Prostate gland (tissue), 2 donors: Measurements from ENCODE around the gene ZNF223. TPM values are rescaled to one million over a fixed set of nuclear protein-coding genes. Genes with fewer than 3 reads are reported as not detected.

Source experiments
- DNase-seq: peaks from one replicate; pipeline ENCODE4 v3.0.0-alpha.2; 2019; ENCODE audit warnings: low spot score
- H3K27ac ChIP-seq, 2 donors: fragments of 200-600 bp; sonication (generic); 2 replicates each; pipeline ENCODE4 v1.5.1; 2017 to 2019
- H3K27me3 ChIP-seq: fragments of 200-600 bp; sonication (generic); replicated peaks from 2 replicates; pipeline ENCODE4 v1.5.1; 2019; ENCODE audit not compliant: insufficient read depth
- H3K36me3 ChIP-seq, 2 donors: fragments of 200-600 bp; sonication (generic); 1 replicate in 1 of 2; 2 replicates in 1 of 2; pipeline versions ENCODE4 v1.5.1 to v1.8.1; 2017 to 2019
- H3K4me1 ChIP-seq: fragments of 200-600 bp; sonication (generic); replicated peaks from 2 replicates; pipeline ENCODE4 v1.5.1; 2019
- H3K4me3 ChIP-seq, 2 donors: fragments of 200-600 bp; sonication (generic); 2 replicates each; pipeline ENCODE4 v1.5.1; 2017 to 2019
- H3K9me3 ChIP-seq: fragments of 200-600 bp; sonication (generic); 2 replicates; pipeline ENCODE4 v1.5.1; 2017
- POLR2A ChIP-seq: fragments of 450-650 bp; IDR thresholded peaks from one replicate; pipeline ENCODE4 v1.6.1; 2016; ENCODE audit warnings: antibody characterized with exemption, mild to moderate bottlenecking
- POLR2AphosphoS5 ChIP-seq: sonication (generic); formaldehyde crosslinking; IDR thresholded peaks from one replicate; pipeline ENCODE4 v1.6.1; 2017; ENCODE audit warnings: antibody characterized with exemption
- WGBS: methylation state at CpG from one replicate; pipeline ENCODE4 v1.1.5; 2018; 5-methylcytosine and 5-hydroxymethylcytosine counted together
- intact Hi-C: fragments of 100-400 bp; cut with DNase I; formaldehyde crosslinking; loops from one replicate; pipeline ENCODE4 v1.14.2; 2022
- total RNA-seq, 2 donors: library from RNA; depleted of rRNA; stranded (reverse); fragments of >200 nt; gene quantifications; one replicate each; pipeline ENCODE4 v1.1.0, GENCODE V29; 2016
- TF ChIP-seq, protein P1 (sequence below), 4 experiments: fragments of 200-600 bp in 2 of 4; fragments of 450-650 bp in 2 of 4; sonication (generic) in 2 of 4; IDR thresholded peaks; 1 replicate in 3 of 4; 2 replicates in 1 of 4; pipeline ENCODE4 v1.5.1; 2016 to 2019; ENCODE audit warnings: antibody characterized with exemption in 4 of 4, mild to moderate bottlenecking in 2 of 4, moderate library complexity in 2 of 4

ZNF223 gene
- total RNA-seq, 2 donors from 2014 or later = 9.1 to 10.6 TPM

DNA sequence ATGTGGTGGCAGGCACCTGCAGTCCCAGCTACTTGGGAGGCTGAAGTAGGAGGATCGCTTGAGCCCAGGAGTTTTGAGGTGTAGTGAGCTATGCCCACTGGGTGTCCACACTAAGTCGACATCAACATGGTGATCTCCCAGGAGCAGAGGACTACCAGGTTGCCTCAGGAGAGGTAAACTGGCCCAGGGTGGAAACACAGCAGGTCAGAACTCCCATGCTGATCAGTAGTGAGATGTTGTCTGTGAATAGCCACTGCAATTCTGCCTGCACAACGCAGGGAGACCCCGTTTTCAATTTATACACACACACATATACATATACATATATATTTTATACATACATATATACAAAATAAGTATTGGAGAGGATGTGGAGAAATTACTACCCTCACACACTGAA, 40.3 kb downstream of the ZNF223 start:
- Histone ChIP-seq H3K27ac (no peak overlapping the region), H3K4me3 (no peak overlapping the region), H3K4me1 (no peaks in the 10 kb centered on the region), H3K27me3 (no peaks in the 10 kb centered on the region), H3K9me3 (no peaks in the 10 kb centered on the region), H3K36me3 (no peaks in the 10 kb centered on the region)
- intact Hi-C loops = loop anchor here (10.0 kb wide), 1 partner anchor 87 kb away; the partner anchor contains the start of gene ZNF230
- TF ChIP-seq, protein P1, sequence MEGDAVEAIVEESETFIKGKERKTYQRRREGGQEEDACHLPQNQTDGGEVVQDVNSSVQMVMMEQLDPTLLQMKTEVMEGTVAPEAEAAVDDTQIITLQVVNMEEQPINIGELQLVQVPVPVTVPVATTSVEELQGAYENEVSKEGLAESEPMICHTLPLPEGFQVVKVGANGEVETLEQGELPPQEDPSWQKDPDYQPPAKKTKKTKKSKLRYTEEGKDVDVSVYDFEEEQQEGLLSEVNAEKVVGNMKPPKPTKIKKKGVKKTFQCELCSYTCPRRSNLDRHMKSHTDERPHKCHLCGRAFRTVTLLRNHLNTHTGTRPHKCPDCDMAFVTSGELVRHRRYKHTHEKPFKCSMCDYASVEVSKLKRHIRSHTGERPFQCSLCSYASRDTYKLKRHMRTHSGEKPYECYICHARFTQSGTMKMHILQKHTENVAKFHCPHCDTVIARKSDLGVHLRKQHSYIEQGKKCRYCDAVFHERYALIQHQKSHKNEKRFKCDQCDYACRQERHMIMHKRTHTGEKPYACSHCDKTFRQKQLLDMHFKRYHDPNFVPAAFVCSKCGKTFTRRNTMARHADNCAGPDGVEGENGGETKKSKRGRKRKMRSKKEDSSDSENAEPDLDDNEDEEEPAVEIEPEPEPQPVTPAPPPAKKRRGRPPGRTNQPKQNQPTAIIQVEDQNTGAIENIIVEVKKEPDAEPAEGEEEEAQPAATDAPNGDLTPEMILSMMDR (IDR thresholded peaks at IDR 0.05) = no peak
- TF ChIP-seq POLR2A (no peak), POLR2AphosphoS5 (no peak)
- 52% methylated on average over 4 of the region's 4 CpGs for WGBS
- DNase-seq = no peak

- WGBS = 0% methylated on average over 50 of the region's 50 CpGs
- H3K4me1 ChIP-seq = no peaks in the 10 kb centered on the region
- H3K27me3 ChIP-seq = no peaks in the 10 kb centered on the region
- H3K27ac ChIP-seq = peak within 1 kb of the TSS; percentile 71 to 72
- DNase-seq = peak; percentile 93
- TF ChIP-seq POLR2AphosphoS5 (peak; percentile 91), POLR2A (no peak)
- no peaks in the 10 kb centered on the region for H3K9me3 ChIP-seq
- intact Hi-C loops = loop anchor here (10.0 kb wide), 1 partner anchor 89 kb away; the partner anchor contains the start of gene ZNF230
- peak within 1 kb of the TSS; percentile 65 to 74 for H3K4me3 ChIP-seq
- no peaks in the 10 kb centered on the region for H3K36me3 ChIP-seq
These were observed 42.3 kb downstream of the ZNF223 start, which contains the start of gene ZNF224 for GRCh38 chr19:44093931-44094765. Gene ZNF224, plus strand, starts transcription at chr19:44094361. Its CDS starts 3,513 bp downstream, at chr19:44097874.

DNA sequence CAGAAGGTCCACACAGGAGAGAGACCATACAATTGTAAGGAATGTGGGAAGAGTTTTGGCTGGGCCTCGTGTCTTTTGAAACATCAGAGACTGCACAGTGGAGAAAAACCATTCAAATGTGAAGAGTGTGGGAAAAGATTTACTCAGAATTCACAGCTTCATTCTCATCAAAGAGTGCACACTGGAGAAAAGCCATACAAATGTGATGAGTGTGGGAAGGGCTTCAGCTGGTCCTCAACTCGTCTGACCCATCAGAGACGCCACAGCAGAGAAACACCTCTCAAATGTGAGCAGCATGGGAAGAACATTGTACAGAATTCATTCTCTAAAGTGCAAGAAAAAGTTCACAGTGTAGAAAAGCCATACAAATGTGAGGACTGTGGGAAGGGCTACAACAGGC, 55.9 kb downstream of the ZNF223 start:
- Histone ChIP-seq H3K4me1 (no peaks in the 10 kb centered on the region), H3K27ac (no peak overlapping the region), H3K27me3 (no peaks in the 10 kb centered on the region), H3K4me3 (no peak overlapping the region), H3K9me3 (no peaks in the 10 kb centered on the region), H3K36me3 (peaks cover 4 to 26% of the 10 kb centered on the region in 2 donors)
- WGBS = 96% methylated on average over 3 of the region's 3 CpGs
- intact Hi-C loops = no loop called here
- no peak for DNase-seq
- no peak for TF ChIP-seq POLR2AphosphoS5
- TF ChIP-seq, protein P1 (IDR thresholded peaks at IDR 0.05) = no peak

GRCh38 chr19:44109458-44109857, 57.6 kb downstream of the ZNF223 start:
- Histone ChIP-seq H3K4me3 (no peak overlapping the region), H3K9me3 (no peaks in the 10 kb centered on the region), H3K27me3 (no peaks in the 10 kb centered on the region), H3K36me3 (peaks cover 4 to 12% of the 10 kb centered on the region in 2 donors), H3K27ac (no peak overlapping the region), H3K4me1 (no peaks in the 10 kb centered on the region)
- intact Hi-C loops = no loop called here
- TF ChIP-seq POLR2A (no peak), POLR2AphosphoS5 (no peak)
- TF ChIP-seq, protein P1 (IDR thresholded peaks at IDR 0.05) = no peak
- DNase-seq = no peak

DNA sequence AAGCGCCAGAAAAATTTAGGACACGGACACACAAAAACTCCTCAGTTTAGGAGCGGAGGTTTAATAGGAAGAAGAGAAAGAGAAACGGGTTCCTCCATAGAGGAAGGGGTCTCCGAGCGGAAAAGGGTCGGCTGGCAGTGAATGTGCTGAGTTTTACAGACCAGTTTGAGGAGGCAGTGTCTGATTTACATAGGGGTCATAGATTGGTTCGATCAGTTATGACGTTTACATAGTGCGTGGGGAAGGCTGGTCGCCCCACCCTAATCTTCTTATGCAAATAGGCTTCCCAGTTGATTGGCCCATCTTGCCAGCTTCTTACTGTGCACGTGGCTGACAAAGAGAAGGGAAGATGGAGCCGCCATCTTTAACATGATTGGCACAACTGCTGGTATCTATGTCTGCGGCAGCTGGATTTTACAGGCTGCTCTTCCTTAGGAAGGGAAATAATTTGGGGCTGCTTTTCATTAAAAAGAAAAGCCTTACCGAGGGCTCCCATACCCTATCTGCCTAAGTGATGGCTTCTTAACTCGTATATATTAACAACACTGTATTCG, 60.2 kb downstream of the ZNF223 start:
- no peaks in the 10 kb centered on the region for H3K27me3 ChIP-seq
- H3K4me1 ChIP-seq = no peaks in the 10 kb centered on the region
- no peak for TF ChIP-seq POLR2A
- no peak for TF ChIP-seq POLR2AphosphoS5
- TF ChIP-seq, protein P1 (IDR thresholded peaks at IDR 0.05) = no peak
- DNase-seq = no peak
- 13% methylated on average over 17 of the region's 17 CpGs for WGBS
- intact Hi-C loops = loop anchor here (2.0 to 5.0 kb wide), 3 partner anchors 55 to 100 kb away; partner anchors contain the start of genes ZNF226 and ZNF227
- no peaks in the 10 kb centered on the region for H3K9me3 ChIP-seq
- H3K4me3 ChIP-seq = peak overlapping the region; percentile 72
- no peak overlapping the region for H3K27ac ChIP-seq
- H3K36me3 ChIP-seq = peaks cover 0 to 4% of the 10 kb centered on the region in 2 donors
